GM18508 (cell line): ENCODE results near the gene SLC16A3.
"Not testable (repeated sequence)": the region's sequence is repeated elsewhere in the genome, so short reads cannot be mapped to it uniquely, and the experiment has no call there.

Source experiments
- ATAC-seq: cut with Tn5 transposase; IDR thresholded peaks from one replicate; pipeline ENCODE4 v1.9.1; 2021; ENCODE audit warnings: moderate number of reproducible peaks; ENCODE audit not compliant: insufficient read depth, unreplicated experiment

SLC16A3 gene

GRCh38 chr17:82203920-82204319 lies 24.9 kb upstream of the SLC16A3 start:
- no peak for ATAC-seq

GRCh38 chr17:82204831-82205719 lies 23.8 kb upstream of the SLC16A3 start:
- no peak for ATAC-seq

- ATAC-seq = no peak
These were observed 22.9 kb upstream of the SLC16A3 start for GRCh38 chr17:82205720-82206508.

- not testable (repeated sequence) for ATAC-seq
These were observed 18.2 kb upstream of the SLC16A3 start for GRCh38 chr17:82210655-82211054.

GRCh38 chr17:82212331-82213250 lies 16.3 kb upstream of the SLC16A3 start, which contains the start of gene CCDC57:
TSS of gene CCDC57 (minus strand) at chr17:82212842. CDS start at chr17:82201944, 10,898 bp downstream.
- ATAC-seq = no peak

GRCh38 chr17:82213251-82214011 lies 15.4 kb upstream of the SLC16A3 start:
- no peak for ATAC-seq

GRCh38 chr17:82214012-82214628 lies 14.7 kb upstream of the SLC16A3 start:
- no peak for ATAC-seq

GRCh38 chr17:82215095-82215971 lies 13.5 kb upstream of the SLC16A3 start:
- ATAC-seq = no peak

- no peak for ATAC-seq
These were observed 12.9 kb upstream of the SLC16A3 start for GRCh38 chr17:82215972-82216300.

- no peak for ATAC-seq
These were observed 12.3 kb upstream of the SLC16A3 start for GRCh38 chr17:82216301-82217119.

- no peak for ATAC-seq
These were observed 11.7 kb upstream of the SLC16A3 start for GRCh38 chr17:82217120-82217529.

- ATAC-seq = no peak
These were observed 11.2 kb upstream of the SLC16A3 start for GRCh38 chr17:82217530-82218204.

- ATAC-seq = no peak
These were observed 10.3 kb upstream of the SLC16A3 start for GRCh38 chr17:82218349-82219075.

- no peak for ATAC-seq
These were observed 9.8 kb upstream of the SLC16A3 start for GRCh38 chr17:82219083-82219482.

- no peak for ATAC-seq
These were observed 8.8 kb upstream of the SLC16A3 start for GRCh38 chr17:82219753-82220709.
